Activated CD4-positive, alpha-beta memory T cell treated with anti-CD3 and anti-CD28 coated beads for 36 hours (primary cell): Measurements from ENCODE around the gene YARS2. TPM values are rescaled to one million over a fixed set of nuclear protein-coding genes. Genes with fewer than 3 reads are reported as not detected.
"Not testable (repeated sequence)": the region's sequence is repeated elsewhere in the genome, so short reads cannot be mapped to it uniquely, and the experiment has no call there.

ENCODE experiments used
- CTCF ChIA-PET: fragments of 350-600 bp; sonication (Branson Sonifier 250); formaldehyde crosslinking; loops from one replicate; lab custom pipeline; 2021; ENCODE audit warnings: antibody characterized with exemption, inconsistent platforms; lab: Charles Lee
- POLR2A ChIA-PET: fragments of 350-600 bp; sonication (Branson Sonifier 250); formaldehyde crosslinking; loops from one replicate; lab custom pipeline; 2021; ENCODE audit warnings: antibody characterized with exemption; lab: Charles Lee
- DNase-seq: peaks from one replicate; pipeline ENCODE4 v3.0.0-alpha.2; 2020
- H3K27ac Mint-ChIP-seq: one replicate; pipeline ENCODE4 v1.8.0; 2021; ENCODE audit warnings: mixed read lengths
- H3K27me3 Mint-ChIP-seq: one replicate; pipeline ENCODE4 v1.8.0; 2021; ENCODE audit warnings: mixed read lengths
- H3K36me3 Mint-ChIP-seq: one replicate; pipeline ENCODE4 v1.8.0; 2021; ENCODE audit warnings: mixed read lengths
- H3K4me1 Mint-ChIP-seq: one replicate; pipeline ENCODE4 v1.8.0; 2021; ENCODE audit warnings: low read depth, mixed read lengths
- H3K4me3 Mint-ChIP-seq: one replicate; pipeline ENCODE4 v1.8.0; 2021; ENCODE audit warnings: mild to moderate bottlenecking, mixed read lengths
- H3K9me3 Mint-ChIP-seq: one replicate; pipeline ENCODE4 v1.8.0; 2021; ENCODE audit warnings: mixed read lengths
- intact Hi-C: fragments of 100-400 bp; cut with micrococcal nuclease; formaldehyde crosslinking; loops from one replicate; pipeline ENCODE4 v1.15.1; 2023
- total RNA-seq, 2 experiments: library from RNA; stranded (reverse); gene quantifications; one replicate each; pipeline ENCODE4 v1.2.3, GENCODE V29; 2021

YARS2 gene
- total RNA-seq, 2 experiments from 2014 or later, result 23.1 to 28.4 TPM

DNA sequence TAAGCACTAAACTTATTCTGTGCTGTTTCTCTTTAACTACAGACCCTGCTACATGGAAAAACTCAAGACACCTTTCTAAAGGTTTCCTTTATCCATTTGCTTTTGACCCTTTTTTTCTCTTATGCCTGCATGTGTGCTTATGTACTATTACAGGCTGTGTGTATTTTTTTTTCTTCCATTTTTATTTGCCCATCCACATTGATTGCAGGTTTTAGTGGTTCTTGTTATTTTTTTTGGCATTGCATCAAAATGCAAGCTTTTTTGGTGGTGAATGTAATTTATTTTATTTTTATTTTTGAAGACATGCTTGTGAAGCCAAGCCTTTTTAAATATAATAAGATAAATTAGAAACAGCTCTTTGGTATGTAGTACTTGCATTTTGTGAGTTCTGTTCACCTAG, 49.9 kb downstream of the YARS2 start:
- CTCF ChIA-PET, result no interaction called here
- no peaks in the 10 kb centered on the region for H3K27me3 Mint-ChIP-seq
- intact Hi-C loops, result no loop called here

DNA sequence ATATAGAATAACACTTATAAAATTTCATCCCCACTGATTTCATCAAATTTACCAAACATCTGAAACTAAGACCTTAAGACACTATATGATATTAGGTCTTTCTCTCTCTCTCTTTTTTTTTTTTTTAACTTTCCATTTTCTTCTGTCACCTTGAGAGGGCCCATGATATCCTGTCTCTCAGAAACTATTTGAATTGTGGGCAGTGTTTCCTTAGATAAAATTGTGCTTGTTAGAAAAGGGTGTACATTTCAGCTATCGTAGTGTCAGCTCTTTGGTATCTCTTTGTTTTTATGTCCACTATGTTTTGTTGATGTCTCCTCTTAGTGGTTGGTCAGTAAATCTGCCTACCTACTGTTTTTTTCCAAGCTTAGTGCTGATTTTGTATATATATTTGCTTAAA, 52.8 kb downstream of the YARS2 start:
- H3K27me3 Mint-ChIP-seq, result no peaks in the 10 kb centered on the region
- POLR2A ChIA-PET, result no interaction called here
- H3K27ac Mint-ChIP-seq, result no peak overlapping the region
- no peak overlapping the region for H3K4me3 Mint-ChIP-seq
- no peaks in the 10 kb centered on the region for H3K9me3 Mint-ChIP-seq
- no peak for DNase-seq
- H3K36me3 Mint-ChIP-seq, result peaks cover 4% of the 10 kb centered on the region
- CTCF ChIA-PET, result interaction anchor here (1.5 kb wide), 1 partner anchor 1050 kb away, joined by 4 read pairs; no protein-coding TSS in a partner anchor
- intact Hi-C loops, result no loop called here
- H3K4me1 Mint-ChIP-seq, result peaks cover 6% of the 10 kb centered on the region

More for the DNA sequence above, 49.9 kb downstream of the YARS2 start:
- Mint-ChIP-seq H3K4me3 (no peak overlapping the region), H3K4me1 (peaks cover 6% of the 10 kb centered on the region), H3K36me3 (peaks cover 6% of the 10 kb centered on the region), H3K27ac (no peak overlapping the region), H3K9me3 (no peaks in the 10 kb centered on the region)
- DNase-seq, result no peak
- POLR2A ChIA-PET, result no interaction called here

DNA sequence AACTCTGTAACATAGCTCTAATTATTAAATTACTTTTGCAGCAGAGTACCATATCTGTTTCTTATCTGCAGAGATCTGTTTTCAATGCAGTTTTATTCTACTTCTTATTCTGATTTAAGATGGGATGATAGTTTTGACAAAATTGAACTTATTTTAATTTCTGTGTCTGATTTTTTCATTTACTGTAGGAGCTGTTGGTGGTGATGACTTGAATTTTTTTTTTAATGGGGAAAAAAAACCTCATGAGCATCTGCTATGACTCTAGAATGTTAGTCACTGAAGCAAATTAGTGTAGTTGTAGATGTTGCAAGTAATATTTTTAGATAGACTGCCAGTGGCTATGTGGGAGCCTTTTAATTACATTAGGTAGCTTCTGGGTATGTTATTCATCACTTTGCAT, 53.2 kb downstream of the YARS2 start:
- no peak overlapping the region for H3K4me3 Mint-ChIP-seq

DNA sequence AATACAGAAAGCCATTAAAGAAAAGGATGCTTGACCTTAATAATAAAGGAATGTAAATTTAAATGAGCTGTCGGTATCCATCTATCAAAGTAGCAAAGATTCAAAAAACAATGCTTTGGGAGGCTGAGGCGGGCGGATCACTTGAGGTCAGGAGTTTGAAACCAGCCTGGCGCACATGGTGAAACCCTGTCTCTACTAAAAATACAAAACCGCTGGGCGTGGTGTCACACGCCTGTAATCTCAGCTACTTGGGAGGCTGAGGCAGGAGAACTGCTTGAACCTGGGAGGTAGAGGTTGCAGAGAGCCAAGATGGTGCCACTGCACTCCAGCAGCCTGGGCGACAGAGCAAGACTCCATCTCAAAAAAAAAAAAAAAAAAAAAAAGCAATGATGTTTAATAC, 56.3 kb downstream of the YARS2 start:
- H3K27ac Mint-ChIP-seq, H3K4me3 Mint-ChIP-seq, H3K4me1 Mint-ChIP-seq, H3K36me3 Mint-ChIP-seq, H3K9me3 Mint-ChIP-seq, intact Hi-C loops, H3K27me3 Mint-ChIP-seq, DNase-seq: not testable (repeated sequence)
- ChIA-PET CTCF (interaction anchor here (1.5 kb wide), 1 partner anchor 55 kb away, joined by 3 read pairs; no protein-coding TSS in a partner anchor), POLR2A (interaction anchor here (0.6 kb wide), 1 partner anchor 188 kb away, joined by 4 read pairs; no protein-coding TSS in a partner anchor)

More for the DNA sequence above, 53.2 kb downstream of the YARS2 start:
- ChIA-PET POLR2A (no interaction called here), CTCF (interaction anchor here (1.5 kb wide), 1 partner anchor 1049 kb away, joined by 4 read pairs; no protein-coding TSS in a partner anchor)
- DNase-seq, result no peak
- H3K27ac Mint-ChIP-seq, result no peak overlapping the region
- peaks cover 4% of the 10 kb centered on the region for H3K36me3 Mint-ChIP-seq
- no peaks in the 10 kb centered on the region for H3K27me3 Mint-ChIP-seq
- H3K4me1 Mint-ChIP-seq, result peaks cover 7% of the 10 kb centered on the region
- intact Hi-C loops, result no loop called here
- H3K9me3 Mint-ChIP-seq, result no peaks in the 10 kb centered on the region

DNA sequence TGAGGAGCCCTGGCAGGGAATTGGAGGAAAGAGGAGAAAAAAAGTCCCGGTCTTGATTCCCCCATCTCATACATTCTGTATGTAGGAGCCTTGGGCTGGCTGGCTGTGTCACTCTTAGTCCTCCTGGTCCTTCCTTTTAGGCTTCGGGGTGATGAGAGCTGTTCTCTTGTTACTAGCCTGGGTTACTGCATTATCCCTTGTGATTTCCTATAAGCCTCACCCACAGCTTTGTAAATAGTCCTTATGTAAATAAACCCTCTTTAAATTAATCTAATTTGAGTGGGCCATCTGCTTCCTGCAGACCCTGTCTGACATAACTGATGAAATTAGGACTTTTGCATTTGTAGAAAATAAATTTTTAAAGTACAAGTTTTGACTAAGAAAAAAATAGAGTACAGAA, 57.4 kb downstream of the YARS2 start:
- no peaks in the 10 kb centered on the region for H3K27me3 Mint-ChIP-seq
- no peak for DNase-seq
- H3K36me3 Mint-ChIP-seq, result peaks cover 4% of the 10 kb centered on the region
- peaks cover 7% of the 10 kb centered on the region for H3K4me1 Mint-ChIP-seq
- intact Hi-C loops, result no loop called here
- ChIA-PET POLR2A (no interaction called here), CTCF (interaction anchor here (1.0 to 1.5 kb wide), 2 partner anchors 56 to 58 kb away, joined by 3 read pairs; partner anchors contain the start of gene YARS2)
- no peak overlapping the region for H3K4me3 Mint-ChIP-seq
- no peak overlapping the region for H3K27ac Mint-ChIP-seq
- H3K9me3 Mint-ChIP-seq, result no peaks in the 10 kb centered on the region

DNA sequence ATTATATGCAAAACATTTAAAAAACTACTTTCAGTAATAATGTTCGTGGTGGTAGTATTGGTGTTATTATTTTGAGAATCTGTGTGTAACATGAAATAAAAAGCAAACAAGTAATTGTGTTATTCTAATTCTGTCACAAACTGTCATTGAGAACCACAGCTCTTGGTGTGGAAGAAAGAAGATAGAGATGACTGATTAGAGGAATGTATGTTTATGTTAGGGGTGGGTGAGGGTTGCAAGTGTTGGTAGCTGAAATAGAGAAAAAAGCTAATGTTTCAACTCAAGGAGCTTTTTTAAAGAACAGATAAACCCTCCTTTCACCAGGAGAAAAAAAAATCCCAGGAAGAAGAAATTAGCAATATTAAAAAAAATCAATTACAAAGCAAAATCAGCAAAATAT, 58.3 kb downstream of the YARS2 start:
- CTCF ChIA-PET, result no interaction called here

More for the DNA sequence above, 58.3 kb downstream of the YARS2 start:
- H3K4me1 Mint-ChIP-seq, result peaks cover 11% of the 10 kb centered on the region
- intact Hi-C loops, result no loop called here
- H3K27me3 Mint-ChIP-seq, result no peaks in the 10 kb centered on the region
- POLR2A ChIA-PET, result no interaction called here
- H3K9me3 Mint-ChIP-seq, result no peaks in the 10 kb centered on the region
- H3K4me3 Mint-ChIP-seq, result no peak overlapping the region
- H3K36me3 Mint-ChIP-seq, result peaks cover 1% of the 10 kb centered on the region
- no peak for DNase-seq
- H3K27ac Mint-ChIP-seq, result no peak overlapping the region

Other genes with a start within 250 kb of the YARS2 start
- gene DNM1L, start 76.6 kb downstream of the YARS2 start, total RNA-seq, result 10 to 100 TPM; 59.0 to 62.5 TPM
- gene PKP2, start 140.9 kb upstream of the YARS2 start, total RNA-seq, result under 1 TPM; 0.21 to 0.36 TPM